Mesenchymal stem cell (in vitro differentiated cells and primary cell): ENCODE results near the gene MR1.
A peak's percentile ranks its signal among the peaks of the same experiment; 100 is the strongest.

Source experiments
- DNase-seq: peaks from one replicate; pipeline ENCODE4 v3.0.0-alpha.2; 2013
- H2AFZ ChIP-seq: one replicate; pipeline ENCODE4 v1.6.1; 2013; ENCODE audit warnings: low read depth, mild to moderate bottlenecking, control low read depth, inconsistent platforms, low read length, moderate library complexity
- H2AK5ac ChIP-seq: 2 replicates; pipeline ENCODE4 v1.6.1; 2013; ENCODE audit warnings: low read length, moderate library complexity, mild to moderate bottlenecking, inconsistent platforms; ENCODE audit not compliant: severe bottlenecking
- H2BK120ac ChIP-seq: one replicate; pipeline ENCODE4 v1.6.1; 2013; ENCODE audit warnings: low read depth, mild to moderate bottlenecking, inconsistent platforms, low read length, moderate library complexity
- H2BK12ac ChIP-seq, 2 experiments: one replicate each; pipeline ENCODE4 v1.6.1; 2013; ENCODE audit warnings: inconsistent platforms in 2 of 2, low read length in 2 of 2, mild to moderate bottlenecking in 2 of 2, moderate library complexity in 2 of 2, control low read depth in 1 of 2
- H2BK15ac ChIP-seq: one replicate; pipeline ENCODE4 v1.6.1; 2013; ENCODE audit warnings: mild to moderate bottlenecking, low read depth, inconsistent platforms; ENCODE audit not compliant: poor library complexity, severe bottlenecking
- H2BK5ac ChIP-seq: 2 replicates; pipeline ENCODE4 v1.6.1; 2013; ENCODE audit warnings: low read depth, mild to moderate bottlenecking, low read length, control low read depth, inconsistent platforms; ENCODE audit not compliant: poor library complexity, severe bottlenecking
- H3K14ac ChIP-seq, 2 experiments: one replicate each; pipeline ENCODE4 v1.6.1; 2013; ENCODE audit warnings: inconsistent platforms in 2 of 2, low read length in 2 of 2, control low read depth in 1 of 2, mild to moderate bottlenecking in 1 of 2, moderate library complexity in 1 of 2
- H3K18ac ChIP-seq, 2 experiments: one replicate each; pipeline ENCODE4 v1.6.1; 2013; ENCODE audit warnings: inconsistent platforms in 2 of 2, low read length in 2 of 2, control low read depth in 1 of 2, low read depth in 1 of 2, mild to moderate bottlenecking in 1 of 2
- H3K23ac ChIP-seq, 2 experiments: one replicate each; pipeline ENCODE4 v1.6.1; 2013; ENCODE audit warnings: inconsistent platforms in 2 of 2, low read length in 2 of 2, mild to moderate bottlenecking in 2 of 2, moderate library complexity in 2 of 2, control low read depth in 1 of 2
- H3K27ac ChIP-seq: 2 replicates; pipeline ENCODE4 v1.5.1; 2013; ENCODE audit warnings: mild to moderate bottlenecking, moderate library complexity, low read length, control low read depth, inconsistent platforms; ENCODE audit not compliant: poor library complexity, severe bottlenecking
- H3K27me3 ChIP-seq, 2 experiments: 2 replicates each; pipeline versions ENCODE4 v1.6.1 to v1.7.0; 2013; ENCODE audit warnings: low read length in 2 of 2, mild to moderate bottlenecking in 2 of 2, moderate library complexity in 2 of 2, control low read depth in 1 of 2, inconsistent platforms in 1 of 2; ENCODE audit not compliant: control insufficient read depth in 1 of 2, insufficient read depth in 1 of 2
- H3K36me3 ChIP-seq, 2 experiments: 2 replicates each; pipeline versions ENCODE4 v1.6.1 to v1.7.0; 2013; ENCODE audit warnings: low read length in 2 of 2, control low read depth in 1 of 2, inconsistent platforms in 1 of 2, low read depth in 1 of 2, mild to moderate bottlenecking in 1 of 2; ENCODE audit not compliant: insufficient read depth in 2 of 2, control insufficient read depth in 1 of 2
- H3K4ac ChIP-seq, 2 experiments: one replicate each; pipeline ENCODE4 v1.6.1; 2013; ENCODE audit warnings: inconsistent platforms in 2 of 2, low read length in 2 of 2, mild to moderate bottlenecking in 2 of 2, moderate library complexity in 2 of 2, control low read depth in 1 of 2, low read depth in 1 of 2
- H3K4me1 ChIP-seq: 2 replicates; pipeline ENCODE4 v1.6.1; 2013; ENCODE audit warnings: low read depth, low read length, control low read depth; ENCODE audit not compliant: control insufficient read depth, insufficient read depth
- H3K4me2 ChIP-seq: 2 replicates; pipeline ENCODE4 v1.6.1; 2013; ENCODE audit warnings: low read length, mild to moderate bottlenecking, inconsistent platforms; ENCODE audit not compliant: poor library complexity, severe bottlenecking
- H3K4me3 ChIP-seq, 2 experiments: 2 replicates each; pipeline versions ENCODE4 v1.5.1 to v1.7.0; 2013; ENCODE audit warnings: low read length in 2 of 2, mild to moderate bottlenecking in 2 of 2, control low read depth in 1 of 2, low read depth in 1 of 2; ENCODE audit not compliant: insufficient read depth in 1 of 2
- H3K79me1 ChIP-seq: replicated peaks from 2 replicates; pipeline ENCODE4 v1.6.1; 2013; ENCODE audit warnings: mild to moderate bottlenecking, control low read depth, low read length, inconsistent platforms; ENCODE audit not compliant: poor library complexity, severe bottlenecking
- H3K9ac ChIP-seq: 2 replicates; pipeline ENCODE4 v1.7.0; 2013; ENCODE audit warnings: mild to moderate bottlenecking, low read length, moderate library complexity
- H3K9me3 ChIP-seq: 2 replicates; pipeline ENCODE4 v1.7.0; 2013; ENCODE audit warnings: mild to moderate bottlenecking, low read length; ENCODE audit not compliant: control insufficient read depth
- H4K8ac ChIP-seq: one replicate; pipeline ENCODE4 v1.6.1; 2013; ENCODE audit warnings: inconsistent platforms, mild to moderate bottlenecking, low read length, moderate library complexity
- H4K91ac ChIP-seq: one replicate; pipeline ENCODE4 v1.6.1; 2013; ENCODE audit warnings: mild to moderate bottlenecking, low read length, inconsistent platforms
- WGBS: methylation state at CpG from one replicate; pipeline ENCODE4 v1.1.7; 2013; ENCODE audit warnings: mixed read lengths; 5-methylcytosine and 5-hydroxymethylcytosine counted together

Gene MR1

GRCh38 chr1:181110013-181110412 is 76.2 kb downstream of the MR1 start:
- Histone ChIP-seq H3K27me3 (no peaks in the 10 kb centered on the region), H2BK15ac (peak overlapping the region; percentile 76), H2AK5ac (peak overlapping the region; percentile 13), H3K18ac (peak overlapping the region in 1 of 2 experiments; percentile 38), H3K4me3 (no peak overlapping the region), H3K4ac (no peak overlapping the region), H2BK120ac (no peak overlapping the region), H3K4me2 (no peak overlapping the region), H3K9me3 (no peaks in the 10 kb centered on the region), H2BK5ac (no peak overlapping the region), H3K79me1 (no peaks in the 10 kb centered on the region), H4K91ac (no peak overlapping the region), H3K27ac (no peak overlapping the region), H3K14ac (no peak overlapping the region), H2AFZ (no peak overlapping the region), H3K9ac (no peak overlapping the region), H3K4me1 (peaks cover 23% of the 10 kb centered on the region), H3K36me3 (no peaks in the 10 kb centered on the region), H2BK12ac (peak overlapping the region in 1 of 2 experiments; percentile 37), H4K8ac (no peak overlapping the region), H3K23ac (no peak overlapping the region)
- no peak for DNase-seq
- 66% methylated on average over 2 of the region's 2 CpGs for whole genome bisulfite sequencing
